Amygdala (tissue), 56 donors: ENCODE results near the gene MTFP1.

ENCODE experiments used
- DNase-seq, 56 donors: peaks; one replicate each; lab custom pipeline; 2025; lab: John Stamatoyannopoulos, UW

MTFP1 gene, protein sequence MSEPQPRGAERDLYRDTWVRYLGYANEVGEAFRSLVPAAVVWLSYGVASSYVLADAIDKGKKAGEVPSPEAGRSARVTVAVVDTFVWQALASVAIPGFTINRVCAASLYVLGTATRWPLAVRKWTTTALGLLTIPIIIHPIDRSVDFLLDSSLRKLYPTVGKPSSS

DNA sequence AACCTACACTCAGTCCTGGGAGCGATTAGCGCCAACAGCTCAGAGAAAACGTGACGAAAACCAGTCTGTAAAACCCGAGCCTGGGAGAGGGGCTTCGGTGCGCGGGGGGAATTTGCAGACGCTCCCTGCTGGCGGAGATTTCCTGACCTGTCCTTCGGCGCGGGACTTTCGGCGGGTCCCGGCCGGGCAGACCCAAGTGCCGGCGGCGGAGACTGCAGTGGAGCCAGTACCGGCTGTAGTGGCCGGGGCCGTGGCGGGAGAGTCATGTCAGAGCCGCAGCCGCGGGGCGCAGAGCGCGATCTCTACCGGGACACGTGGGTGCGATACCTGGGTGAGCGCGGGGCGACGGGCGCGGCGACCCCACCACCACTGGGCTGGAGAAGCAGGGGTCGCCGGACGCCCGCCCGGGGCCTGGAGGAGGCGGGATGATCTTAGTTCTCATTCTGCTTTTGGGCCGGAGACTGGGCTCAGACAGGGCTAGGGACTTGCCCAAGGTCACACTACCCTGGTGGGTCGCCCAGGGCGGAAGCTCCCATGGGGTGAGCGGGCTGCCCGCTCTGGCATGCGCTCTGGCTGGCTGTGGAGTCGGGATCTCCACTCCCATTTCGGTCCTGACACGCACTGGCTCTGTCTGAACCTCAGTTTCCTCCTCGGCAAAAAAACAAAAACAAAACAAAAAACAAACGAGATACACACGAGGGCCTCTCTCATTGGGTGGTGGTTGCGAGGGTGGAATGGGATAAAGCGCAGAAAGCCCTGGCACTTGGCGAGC is at the start of gene MTFP1:
TSS of gene MTFP1 (plus strand) at position 153 of the 772 bp plus-strand sequence. CDS start at position 265, 112 bp downstream.
- peak in 30 of 56 donors; percentile 5 to 57 (median 29) for DNase-seq

DNA sequence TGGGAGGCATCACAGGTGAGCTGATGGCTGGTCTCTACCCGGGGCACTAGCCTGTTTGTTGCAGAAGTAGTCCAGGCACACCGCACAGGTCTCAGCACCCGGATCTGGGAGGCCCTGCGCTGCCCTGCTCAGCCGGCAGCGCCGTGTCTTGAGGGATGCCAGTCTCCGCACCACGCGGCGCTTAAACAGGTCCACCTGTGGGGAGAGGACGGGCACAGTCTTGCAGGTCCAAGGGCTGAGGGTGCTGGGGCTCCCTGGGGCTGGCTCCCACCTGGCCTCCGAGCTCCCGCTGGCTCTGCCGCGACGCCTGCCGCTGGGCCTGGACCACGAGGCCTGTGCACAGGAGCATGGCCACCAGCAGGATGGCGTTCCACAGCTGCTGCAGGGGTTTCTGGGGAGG is 45.6 kb upstream of the MTFP1 start:
- DNase-seq: no peak

DNA sequence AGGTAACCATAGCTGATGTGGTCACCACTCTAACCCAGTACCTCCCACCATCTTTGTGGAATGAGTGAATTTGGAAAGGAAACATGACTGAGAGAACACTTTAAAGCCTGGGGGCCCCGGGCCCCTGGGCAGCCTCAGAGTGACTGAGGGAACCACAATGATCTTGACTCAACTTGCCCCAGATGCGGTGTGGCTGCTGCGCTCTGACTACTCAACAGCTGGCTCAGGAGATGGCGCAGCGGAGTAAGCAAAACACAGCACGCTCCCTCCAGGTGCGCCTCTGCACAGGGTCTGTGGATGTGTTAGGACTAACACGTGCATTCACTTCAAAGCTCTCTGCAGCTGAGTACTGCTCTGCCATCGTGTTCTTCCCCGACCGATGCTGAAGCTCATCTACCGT is 44.3 kb upstream of the MTFP1 start:
- DNase-seq: no peak

DNA sequence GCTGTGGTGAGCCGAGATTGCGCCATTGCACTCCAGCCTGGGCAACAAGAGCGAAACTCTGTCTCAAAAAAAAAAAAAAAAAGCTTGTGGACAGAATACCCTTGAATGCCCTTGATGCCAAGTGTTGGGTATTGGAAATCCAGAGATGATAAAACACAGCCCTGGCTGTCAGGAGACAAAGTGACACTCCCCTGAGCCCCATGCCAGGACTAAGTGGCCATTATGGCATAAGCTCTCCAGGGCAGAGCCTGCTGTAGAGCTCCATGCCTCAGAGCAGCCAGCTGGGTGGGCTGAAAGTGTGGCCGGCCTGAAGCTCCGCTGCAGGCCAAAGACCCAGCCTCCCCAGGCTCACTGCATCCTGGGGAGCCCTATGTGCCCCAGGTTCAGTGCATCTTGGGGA is 43.2 kb upstream of the MTFP1 start:
- no peak for DNase-seq

DNA sequence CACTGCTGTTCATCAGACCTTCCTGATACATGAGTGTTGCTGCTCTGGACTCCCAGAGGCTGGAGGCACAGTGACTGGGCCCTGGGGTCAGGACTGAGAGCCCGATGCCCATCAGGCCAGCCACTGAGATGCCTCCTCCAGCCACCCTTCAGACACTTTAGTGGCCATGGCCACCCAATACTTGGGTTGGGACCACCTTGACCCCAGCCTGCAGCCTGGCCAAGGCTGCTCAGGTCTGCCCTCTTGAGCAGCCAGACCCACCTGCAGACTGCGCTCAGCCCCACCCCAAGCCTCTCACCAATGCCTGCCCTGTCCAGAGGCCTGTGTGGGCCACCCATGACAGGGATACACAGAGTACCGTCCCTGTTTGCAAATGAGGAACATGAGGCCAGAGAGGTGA is 42.5 kb upstream of the MTFP1 start:
- no peak for DNase-seq

DNA sequence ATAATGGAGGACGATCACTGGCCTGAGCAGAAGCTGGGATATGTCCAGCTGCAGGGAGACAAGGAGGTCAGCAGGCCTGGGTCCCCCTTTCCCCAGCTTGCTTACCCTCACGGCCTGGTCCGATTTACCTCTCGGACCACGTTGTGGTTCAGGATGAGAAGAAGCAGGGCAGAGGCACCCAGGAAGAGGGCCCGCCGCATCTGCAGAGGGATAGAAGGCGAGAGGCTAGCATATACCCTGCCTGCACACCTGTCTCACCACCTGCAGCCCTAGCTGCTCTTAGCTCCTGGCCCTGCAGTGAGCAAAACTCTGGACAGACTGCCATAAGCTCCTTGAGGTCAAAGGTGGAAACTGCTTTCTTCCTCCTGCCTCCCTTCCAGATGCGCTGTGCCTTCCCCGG is 39.6 kb upstream of the MTFP1 start:
- no peak for DNase-seq

DNA sequence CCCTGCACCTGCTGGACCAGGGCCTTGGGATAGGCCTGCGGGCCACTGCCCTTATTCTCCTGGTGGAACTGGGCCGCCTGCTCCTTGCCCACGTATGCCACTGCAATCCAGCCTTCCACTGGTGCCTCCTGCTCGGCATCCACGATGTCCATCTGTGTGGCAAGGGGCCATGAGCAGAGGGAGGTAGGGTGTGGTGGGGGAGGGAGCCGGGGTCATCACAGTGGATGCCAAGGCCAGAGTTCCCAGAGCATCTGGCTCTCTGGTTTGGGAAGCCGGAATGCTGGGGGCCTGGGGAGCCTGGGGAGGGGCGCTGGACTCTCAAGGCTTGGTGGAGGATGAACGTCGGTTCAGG is 39.0 kb upstream of the MTFP1 start:
- no peak for DNase-seq

DNA sequence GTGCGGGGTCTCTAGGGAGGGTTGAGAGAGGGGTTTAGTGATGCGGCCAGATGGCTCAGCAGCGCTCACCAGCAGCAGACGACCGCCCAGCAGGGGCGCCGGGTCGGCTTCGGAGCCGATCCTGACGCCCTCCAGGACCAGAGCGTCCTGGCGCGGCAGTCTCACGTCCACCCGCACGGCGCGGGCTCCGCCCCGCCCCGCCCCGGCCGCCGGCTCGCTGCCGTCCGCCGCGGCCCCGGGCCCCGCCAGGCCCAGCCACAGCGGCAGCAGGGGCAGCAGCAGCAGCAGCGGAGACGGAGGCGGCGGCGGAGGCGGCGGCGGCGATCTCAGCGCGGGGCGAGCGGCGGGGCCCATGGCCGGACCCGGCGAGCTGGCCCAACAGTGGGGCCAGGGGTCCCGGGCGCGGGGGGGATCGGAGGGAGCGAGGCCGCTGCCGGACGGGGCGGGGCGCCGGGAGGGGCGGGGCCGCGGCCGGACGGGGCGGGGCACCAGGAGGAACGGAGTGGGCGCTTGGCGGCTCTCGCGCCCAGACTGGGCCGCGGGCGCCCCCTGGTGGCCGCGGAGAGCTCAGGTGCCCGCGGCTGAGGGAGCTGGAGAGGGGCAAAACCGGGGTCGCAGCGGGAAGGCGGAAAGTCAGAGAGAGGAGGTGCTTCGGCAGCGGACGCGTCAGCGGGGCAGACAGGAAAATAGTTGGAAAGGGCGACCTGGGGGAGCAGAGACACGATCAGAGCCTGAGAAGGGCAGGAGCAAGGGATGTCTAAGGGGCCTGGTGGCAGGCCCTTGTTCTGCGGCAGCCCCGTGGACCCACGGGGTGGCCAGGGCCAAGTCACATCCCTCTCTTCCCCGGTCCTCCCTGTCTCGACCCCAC is 38.4 kb upstream of the MTFP1 start, which contains the start of gene RNF215:
TSS of gene RNF215 (minus strand) at position 452 of the 868 bp plus-strand sequence. CDS start at position 354, 98 bp downstream.
- DNase-seq: peak in 50 of 56 donors; percentile 24 to 87 (median 66)

DNA sequence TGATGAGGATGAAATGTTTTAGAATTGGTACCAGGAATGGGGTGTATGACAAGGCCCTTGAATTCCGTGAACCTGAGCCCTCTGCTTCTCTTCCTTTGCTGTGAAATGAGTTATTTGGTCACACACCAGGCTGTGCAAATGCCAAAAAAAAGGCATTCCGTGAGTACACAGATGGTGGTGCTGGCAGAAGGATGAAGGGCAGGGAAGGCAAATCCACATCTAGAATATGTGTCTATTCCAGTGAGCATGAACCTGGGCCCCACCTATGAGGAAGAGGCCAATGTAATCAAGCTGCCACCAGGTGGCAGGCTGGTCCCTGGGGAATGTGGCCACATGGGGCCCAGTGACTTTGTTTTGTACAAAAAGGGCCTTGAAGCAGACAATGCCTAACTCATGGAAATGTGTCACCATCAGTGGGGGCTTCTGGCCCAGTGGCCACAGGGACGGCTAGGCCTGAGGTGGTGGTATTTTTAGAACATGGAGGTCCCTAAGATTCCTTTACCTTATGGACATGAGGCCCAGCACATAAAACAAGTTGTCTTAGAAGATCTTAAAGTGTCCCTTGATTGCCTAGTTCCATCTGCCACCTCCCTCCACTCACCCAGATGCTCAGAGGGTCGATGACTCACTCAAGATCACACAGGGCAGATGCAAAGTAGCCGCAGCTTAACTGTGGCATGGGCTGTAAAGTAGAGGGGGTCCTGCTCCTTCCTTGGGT is 34.4 kb upstream of the MTFP1 start:
- peak in 49 of 56 donors; percentile 17 to 82 (median 53) for DNase-seq

DNA sequence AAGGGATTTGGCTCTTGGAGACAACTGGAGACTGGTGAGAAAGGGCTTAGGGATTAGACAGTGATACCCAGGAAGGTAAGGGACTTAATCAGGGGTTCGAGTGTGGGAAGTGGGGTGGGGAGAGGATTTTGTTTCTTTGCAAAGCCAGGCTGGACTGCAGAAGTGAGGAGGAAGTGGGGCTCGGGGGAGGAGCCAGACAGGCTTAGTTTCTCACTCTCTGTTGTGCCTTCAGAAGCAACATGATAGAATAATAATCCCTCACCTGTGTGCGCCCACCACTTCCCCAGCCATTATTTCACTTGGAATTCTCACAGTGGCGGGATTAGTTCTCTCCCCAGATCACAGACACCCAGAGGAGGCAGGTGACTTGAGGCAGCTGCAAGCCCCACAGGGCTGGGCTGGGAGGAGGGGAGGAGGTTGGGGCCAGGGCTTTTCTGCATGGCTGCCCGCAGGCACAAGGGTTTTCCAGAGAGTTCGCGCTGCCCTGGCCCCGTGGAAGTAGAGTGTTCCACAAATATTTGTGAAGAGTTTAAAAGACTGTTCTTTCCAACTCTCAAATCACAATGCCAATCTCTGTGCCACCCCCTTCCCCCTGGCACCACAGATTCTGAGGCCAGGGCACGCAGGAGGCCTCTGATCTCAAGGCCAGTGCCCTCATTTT is 32.8 kb upstream of the MTFP1 start:
- peak in 9 of 56 donors; percentile 8 to 52 (median 20) for DNase-seq

DNA sequence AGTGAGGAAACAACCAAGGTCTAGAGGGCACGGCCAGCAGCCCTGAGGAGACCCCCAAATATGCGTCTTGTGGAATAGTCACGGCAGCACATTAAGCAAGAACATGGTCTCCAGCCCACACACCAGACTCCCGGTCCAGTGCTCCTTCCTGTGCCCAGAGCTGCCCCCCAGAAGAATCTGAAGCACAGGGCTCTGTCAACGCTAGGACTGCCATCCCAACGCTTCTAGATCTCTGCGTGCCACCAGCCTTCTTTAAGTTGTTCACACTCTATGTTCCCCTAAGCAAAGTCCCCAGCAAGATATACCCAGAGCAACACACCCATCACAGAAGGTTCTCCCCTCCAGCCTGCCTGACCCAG is 32.3 kb upstream of the MTFP1 start:
- no peak for DNase-seq

DNA sequence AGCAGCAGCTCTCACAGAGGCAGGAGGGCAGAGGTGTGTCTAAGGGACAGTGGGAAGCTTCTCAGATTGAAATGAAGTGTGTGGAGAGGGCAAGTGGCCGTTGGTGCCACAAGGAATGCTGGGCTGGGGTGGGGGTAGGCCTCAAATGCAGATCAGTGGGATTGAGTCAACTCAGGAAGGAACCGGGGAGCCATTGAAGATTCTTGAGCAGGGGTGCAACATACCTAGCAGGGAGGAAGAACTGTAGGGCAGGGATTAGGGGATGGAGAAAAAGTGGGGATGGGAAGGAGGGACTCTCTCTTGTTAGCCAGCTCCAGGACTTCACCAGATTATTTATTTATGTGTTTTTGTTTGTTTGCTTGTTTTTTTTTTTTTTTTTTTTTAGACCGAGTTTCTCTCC is 31.7 kb upstream of the MTFP1 start:
- DNase-seq: no peak

DNA sequence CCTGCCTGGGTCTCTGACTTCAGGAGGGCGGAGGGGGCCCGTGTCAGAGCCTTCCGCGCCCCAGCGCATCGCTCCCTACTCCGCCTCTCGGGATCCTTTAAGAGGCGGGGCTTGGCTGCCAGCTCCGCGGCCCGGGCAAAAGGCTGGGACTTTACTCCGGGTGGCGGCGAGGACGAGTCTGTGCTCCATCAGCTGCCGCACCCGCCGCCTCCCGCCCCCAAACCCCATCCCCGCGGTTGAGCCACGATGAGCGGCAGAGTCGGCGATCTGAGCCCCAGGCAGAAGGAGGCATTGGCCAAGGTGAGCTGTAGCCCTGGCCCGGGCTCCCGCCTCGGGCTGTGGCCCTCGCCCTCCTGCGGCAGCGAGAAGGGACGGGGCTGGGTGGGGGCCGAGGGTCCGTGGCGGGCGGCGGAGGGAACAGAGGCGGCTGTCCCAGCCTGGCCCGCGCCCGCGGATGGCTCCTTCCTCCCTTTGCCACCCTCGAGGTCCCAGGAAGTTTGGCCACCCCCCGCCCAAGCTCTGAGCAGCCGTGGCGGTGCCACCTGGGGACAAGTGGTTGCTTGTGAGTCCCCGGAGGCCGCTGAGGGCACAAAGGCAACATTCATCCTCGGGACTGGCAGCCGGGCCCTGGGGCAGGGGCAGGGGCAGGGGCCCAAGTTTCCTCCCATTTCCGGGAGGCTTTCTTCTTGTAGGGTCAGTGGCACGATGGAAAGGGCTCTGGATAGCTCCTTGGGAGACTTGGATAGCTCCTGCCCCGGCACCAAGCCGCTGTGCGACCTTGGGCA is 28.5 kb upstream of the MTFP1 start, which contains the start of gene SEC14L2:
TSS of gene SEC14L2 (plus strand) at position 148 of the 785 bp plus-strand sequence. CDS start at position 247, 99 bp downstream.
- peak in 53 of 56 donors; percentile 27 to 82 (median 65) for DNase-seq

DNA sequence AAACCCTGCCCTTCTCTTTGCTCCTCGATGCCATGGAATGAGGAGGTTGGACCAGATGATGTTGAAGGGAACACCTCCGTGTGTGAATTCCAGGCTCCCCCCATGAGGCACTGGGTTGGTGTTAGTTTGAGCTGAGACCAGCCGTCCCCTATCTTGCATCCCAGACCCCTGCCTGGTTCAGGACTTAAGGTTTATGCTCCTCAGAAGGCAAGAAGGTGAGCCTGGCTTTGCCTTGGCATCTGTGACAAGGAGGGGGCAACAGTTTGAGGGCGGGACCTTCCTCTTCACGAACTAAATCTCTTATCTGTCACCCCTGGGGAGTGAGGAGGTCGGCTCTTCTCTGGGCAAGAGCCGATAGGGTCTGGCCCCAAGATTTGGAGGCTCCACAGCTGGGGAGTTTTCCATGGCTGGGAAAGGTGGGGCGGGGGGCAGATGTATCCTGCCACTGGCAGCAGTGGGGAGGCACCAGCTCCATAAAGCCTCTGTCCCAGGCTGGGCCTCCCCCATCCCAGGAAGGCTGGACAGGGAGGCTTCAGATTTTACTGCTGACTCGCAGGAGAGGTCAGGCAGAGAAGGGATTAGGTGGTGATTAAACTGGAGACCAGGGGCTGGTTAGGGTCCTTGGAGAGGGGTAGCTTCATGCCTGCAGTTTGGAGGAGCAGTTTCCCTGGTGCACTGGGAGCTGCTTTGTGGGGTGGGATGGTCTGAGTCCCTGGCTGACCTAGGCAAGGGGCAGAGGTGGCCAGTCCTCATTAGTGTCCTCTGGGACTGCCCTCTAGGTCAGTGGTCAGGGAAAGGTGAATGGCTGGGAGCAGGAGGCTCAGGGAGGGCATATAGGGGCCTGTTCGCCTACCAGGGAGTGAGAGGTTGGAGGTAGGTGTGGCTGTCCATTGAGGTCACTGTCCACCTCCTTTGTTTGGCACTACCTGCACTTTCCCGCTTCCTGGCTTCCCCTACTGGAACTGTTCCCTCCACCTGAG is 27.6 kb upstream of the MTFP1 start:
- peak in 2 of 56 donors; percentile 12 to 61 for DNase-seq

DNA sequence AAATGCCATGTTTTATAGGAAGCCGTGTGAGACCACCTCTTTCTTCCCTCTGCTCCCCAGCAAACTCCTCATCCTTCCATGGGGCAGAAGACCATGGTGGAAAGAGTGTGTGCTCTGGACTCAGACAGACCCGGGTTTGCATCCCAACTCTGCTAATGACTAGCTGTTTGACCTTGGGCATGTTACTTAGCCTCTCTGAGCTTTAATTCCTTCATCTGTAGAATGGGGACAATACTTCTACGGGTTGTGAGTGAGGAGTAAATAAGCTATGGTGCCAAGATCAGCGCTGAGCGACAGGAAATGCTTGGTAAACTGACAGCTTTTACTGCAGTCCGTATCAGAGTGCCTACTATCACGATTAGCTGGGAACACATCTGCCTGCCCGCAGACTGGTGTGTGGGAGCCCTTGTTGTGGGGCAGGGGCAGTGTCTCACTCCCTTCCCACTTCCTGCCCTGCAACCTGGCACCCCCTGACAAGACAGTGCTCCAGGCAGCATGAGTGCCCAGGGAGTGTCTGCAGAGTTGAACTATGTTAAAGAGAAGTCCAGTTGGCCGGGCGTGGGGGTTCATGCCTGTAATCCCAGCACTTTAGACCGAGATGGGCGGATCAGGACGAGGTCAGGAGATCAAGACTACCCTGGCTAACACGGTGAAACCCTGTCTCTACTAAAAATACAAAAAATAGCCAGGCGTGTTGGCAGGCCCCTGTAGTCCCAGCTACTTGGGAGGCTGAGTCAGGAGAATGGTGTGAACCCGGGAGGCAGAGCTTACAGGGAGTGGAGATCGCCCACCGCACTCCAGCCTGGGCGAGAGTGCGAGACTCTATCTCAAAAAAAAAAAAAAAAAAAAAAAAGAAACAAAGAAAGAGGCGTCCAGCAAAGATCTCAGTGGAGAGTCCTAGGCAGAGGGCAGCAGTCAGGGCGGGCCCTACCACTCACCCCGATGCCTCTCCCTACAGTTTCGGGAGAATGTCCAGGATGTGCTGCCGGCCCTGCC is 26.6 kb upstream of the MTFP1 start:
- DNase-seq: peak in 1 of 56 donors; percentile 23

DNA sequence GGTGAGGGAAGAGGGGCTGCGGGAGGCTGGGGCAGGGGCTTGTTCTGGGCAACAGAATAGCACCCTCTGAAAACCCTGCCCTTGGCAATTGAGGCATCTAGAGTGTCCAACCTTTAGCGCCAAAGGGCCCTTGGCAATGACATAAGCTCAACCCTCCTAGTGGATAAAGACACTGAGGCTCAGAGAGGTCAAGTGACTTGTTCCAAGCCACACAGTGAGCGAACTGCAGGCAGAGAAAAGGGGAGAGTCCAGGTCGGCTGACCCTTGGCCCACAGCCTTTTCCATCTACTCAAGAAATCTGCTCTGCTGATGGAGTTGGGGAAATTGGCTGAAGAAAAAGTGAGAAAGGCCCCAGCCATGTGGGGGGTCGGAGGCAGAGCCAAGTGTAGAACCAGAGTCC is 25.9 kb upstream of the MTFP1 start:
- no peak for DNase-seq

DNA sequence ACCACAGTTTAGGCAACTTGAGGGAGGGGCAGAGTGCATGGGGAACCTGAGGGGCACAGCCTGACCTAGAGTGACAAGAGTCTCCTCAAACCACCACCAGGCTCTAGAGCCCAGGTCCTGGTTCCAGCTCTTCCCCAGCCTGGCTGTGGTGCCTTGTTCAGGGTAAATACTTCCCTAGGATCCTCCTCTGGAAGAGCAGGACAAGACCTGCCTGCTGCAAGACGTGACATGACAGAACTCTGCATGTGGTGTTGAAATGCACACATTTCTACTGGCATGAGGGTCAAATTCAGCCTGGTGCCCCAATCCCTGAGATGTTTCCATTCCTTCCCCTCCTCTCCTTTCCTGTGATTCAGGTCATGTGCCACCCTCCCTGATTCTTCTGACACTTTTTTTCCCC is 25.4 kb upstream of the MTFP1 start:
- DNase-seq: no peak
